CD4-positive, alpha-beta T cell treated with Interferon gamma for 1 hour (primary cell): Measurements from ENCODE around the gene TBP.
"Not testable (repeated sequence)": the region's sequence is repeated elsewhere in the genome, so short reads cannot be mapped to it uniquely, and the experiment has no call there.

Source experiments
- DNase-seq: peaks from one replicate; pipeline ENCODE4 v3.0.0-alpha.2; 2020

The TBP gene

DNA sequence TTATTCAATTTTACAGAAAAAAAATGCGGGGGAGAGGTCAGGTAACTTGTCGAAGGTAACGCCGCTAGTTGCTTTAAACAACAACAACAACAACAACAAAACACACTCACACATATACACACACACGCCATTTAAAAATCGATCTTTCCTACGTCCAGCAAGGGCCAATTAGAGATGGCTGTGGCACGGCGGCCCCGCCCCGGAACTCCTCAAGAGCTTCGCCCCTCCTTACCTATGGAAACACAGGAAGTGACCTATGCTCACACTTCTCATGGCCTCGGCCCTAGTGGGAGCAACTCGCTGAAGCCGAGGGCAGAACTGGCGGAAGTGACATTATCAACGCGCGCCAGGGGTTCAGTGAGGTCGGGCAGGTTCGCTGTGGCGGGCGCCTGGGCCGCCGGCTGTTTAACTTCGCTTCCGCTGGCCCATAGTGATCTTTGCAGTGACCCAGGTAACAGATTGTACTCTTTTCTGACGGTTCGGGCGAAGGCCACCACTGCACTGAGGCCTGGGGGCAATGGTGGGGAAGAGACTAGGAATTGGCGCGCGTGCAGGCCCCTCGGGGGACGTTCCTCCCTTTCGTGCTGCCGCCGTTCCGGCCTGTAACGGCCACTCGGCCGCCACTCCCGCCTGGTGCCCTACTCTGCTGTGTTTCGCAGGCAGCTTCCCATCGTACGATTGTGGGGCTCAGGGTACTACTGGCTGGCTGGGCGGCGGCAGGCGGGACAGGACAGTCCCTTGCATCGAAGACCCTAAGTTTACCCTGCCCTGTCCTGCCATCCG lies at the start of gene TBP:
Gene TBP, plus strand, starts transcription at position 357 of the 783 bp plus-strand sequence. CDS start 2,661 bp downstream, outside the sequence.
- DNase-seq, result peak; percentile 98

- no peak for DNase-seq
Observed at GRCh38 chr6:170504479-170504878, 49.7 kb upstream of the TBP start.

GRCh38 chr6:170505306-170505705 lies 48.9 kb upstream of the TBP start:
- no peak for DNase-seq

DNA sequence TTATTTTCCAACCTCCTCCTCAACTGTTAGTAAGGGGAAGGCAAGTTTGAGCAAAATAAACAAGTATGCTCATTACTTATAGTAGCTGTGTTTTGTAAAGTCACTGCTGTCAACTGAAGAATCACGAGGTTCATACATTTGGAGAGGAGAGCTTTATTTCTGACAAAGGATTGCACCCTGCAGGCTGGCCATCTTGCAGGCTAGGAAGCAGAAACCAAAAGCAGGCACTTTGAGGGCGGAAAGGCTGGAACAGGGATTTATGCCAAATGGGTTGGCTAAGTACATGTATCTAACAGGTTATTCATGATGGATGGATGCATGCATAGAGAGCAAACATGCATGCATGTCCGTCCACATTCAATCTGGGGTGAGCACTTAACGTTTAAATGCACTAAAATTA lies 47.7 kb upstream of the TBP start:
- no peak for DNase-seq

- not testable (repeated sequence) for DNase-seq
Observed at GRCh38 chr6:170507728-170508127, 46.4 kb upstream of the TBP start.

DNA sequence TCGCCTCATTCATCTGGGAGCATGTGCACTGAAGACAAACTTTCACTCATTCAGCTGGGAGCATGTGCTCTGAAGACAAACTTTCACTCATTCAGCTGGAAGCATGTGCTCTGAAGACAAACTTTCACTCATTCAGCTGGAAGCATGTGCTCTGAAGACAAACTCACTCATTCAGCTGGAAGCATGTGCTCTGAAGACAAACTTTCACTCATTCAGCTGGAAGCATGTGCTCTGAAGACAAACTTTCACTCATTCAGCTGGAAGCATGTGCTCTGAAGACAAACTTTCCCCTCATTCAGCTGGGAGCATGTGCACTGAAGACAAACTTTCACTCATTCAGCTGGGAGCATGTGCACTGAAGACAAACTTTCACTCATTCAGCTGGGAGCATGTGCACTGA lies 45.9 kb upstream of the TBP start:
- not testable (repeated sequence) for DNase-seq

DNA sequence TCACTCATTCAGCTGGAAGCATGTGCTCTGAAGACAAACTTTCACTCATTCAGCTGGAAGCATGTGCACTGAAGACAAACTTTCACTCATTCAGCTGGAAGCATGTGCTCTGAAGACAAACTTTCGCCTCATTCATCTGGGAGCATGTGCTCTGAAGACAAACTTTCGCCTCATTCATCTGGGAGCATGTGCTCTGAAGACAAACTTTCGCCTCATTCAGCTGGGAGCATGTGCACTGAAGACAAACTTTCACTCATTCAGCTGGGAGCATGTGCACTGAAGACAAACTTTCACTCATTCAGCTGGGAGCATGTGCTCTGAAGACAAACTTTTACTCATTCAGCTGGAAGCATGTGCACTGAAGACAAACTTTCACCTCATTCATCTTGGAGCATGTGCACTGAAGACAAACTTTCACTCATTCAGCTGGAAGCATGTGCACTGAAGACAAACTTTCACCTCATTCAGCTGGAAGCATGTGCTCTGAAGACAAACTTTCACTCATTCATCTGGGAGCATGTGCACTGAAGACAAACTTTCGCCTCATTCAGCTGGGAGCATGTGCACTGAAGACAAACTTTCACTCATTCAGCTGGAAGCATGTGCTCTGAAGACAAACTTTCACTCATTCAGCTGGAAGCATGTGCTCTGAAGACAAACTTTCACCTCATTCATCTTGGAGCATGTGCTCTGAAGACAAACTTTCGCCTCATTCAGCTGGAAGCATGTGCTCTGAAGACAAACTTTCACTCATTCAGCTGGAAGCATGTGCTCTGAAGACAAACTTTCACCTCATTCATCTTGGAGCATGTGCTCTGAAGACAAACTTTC lies 45.1 kb upstream of the TBP start:
- DNase-seq, result not testable (repeated sequence)

GRCh38 chr6:170509723-170510018 lies 44.5 kb upstream of the TBP start:
- no peak for DNase-seq

- no peak for DNase-seq
Observed at GRCh38 chr6:170510631-170511030, 43.5 kb upstream of the TBP start.

- no peak for DNase-seq
Observed at GRCh38 chr6:170512249-170512648, 41.9 kb upstream of the TBP start.

DNA sequence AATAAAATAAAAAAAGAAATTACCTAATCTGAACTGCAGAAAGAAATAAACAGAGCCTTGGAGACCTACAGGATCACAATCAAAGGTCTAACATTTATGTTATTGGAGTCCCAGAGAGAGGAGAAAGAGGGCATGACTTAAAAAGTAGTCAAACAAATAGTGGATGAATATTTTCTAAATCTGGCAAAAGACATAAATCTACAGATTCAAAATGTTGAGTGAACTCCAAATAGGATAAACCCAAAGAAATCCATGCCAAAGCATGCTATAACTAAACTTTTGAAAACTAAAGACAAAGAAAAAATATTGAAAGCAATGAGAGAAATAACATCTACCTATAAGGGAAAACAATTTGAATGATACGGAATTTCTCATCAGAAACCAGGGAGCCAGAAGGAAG lies 39.3 kb upstream of the TBP start:
- DNase-seq, result no peak

DNA sequence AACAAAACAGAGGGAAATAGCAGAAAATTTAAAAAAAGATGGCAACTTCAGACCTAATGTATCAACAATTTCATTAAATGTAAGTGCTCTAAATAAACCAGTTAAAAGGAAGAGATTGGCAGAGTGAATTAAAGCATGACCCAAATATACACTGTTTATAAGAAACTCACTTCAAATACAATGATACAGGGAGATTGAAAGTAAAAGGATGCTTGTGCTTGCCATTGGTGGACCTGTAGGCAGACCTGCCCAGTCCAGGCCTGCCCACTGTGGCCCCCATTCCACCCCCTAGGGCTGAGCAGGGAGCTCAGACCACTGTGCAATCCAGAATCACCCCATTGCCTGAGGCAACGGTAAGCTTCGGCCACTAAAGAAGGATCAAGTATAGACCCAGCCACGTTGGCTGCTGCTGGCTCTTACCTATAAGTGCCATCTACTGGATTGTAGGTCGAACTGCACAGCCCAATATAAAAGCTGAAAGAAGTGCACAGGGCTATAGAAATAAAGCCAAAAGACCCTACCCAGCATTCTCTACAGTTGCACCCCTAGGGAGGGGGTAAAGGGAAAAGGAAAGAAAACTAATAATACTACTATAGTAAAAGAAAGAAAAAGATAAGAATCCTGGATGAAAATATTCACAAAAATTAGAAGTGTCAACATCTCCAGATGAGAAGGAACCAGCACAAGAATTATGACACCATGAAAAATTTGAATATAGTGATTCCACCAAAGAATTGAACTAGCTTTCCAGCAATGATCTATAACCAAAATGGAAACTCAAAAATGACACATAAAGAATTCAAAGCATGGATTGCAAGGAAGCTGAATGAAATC lies 37.2 kb upstream of the TBP start:
- peak; percentile 27 for DNase-seq

DNA sequence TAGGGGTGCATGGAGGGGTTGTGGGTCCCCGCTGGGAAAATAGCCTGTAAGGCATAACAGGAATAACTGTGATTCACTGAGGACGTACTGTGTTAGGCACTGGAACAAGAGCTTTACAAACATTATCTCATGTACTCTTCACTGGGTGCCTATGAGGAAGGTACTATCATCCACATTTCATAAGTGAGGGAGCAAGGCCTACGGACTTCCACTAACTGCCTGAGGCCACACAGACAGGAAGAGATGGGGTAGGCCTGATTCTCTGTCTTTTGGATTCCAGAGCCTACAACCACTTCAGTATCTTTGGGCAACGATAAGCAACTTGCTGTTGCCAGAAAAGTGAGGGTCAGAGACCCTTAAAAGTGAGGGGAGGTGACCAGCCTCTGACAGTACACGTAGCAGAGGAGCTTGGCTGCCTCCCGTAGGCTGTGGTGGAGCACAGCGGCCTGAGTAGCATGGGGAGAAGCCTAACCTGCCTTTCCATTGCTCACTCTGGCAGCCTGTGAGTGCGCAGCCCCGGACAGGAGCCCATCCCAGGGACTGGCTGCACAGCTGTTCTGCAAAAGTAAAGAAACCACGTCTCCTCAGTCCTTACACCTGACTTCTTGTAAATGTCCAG lies 31.5 kb upstream of the TBP start:
- no peak for DNase-seq

DNA sequence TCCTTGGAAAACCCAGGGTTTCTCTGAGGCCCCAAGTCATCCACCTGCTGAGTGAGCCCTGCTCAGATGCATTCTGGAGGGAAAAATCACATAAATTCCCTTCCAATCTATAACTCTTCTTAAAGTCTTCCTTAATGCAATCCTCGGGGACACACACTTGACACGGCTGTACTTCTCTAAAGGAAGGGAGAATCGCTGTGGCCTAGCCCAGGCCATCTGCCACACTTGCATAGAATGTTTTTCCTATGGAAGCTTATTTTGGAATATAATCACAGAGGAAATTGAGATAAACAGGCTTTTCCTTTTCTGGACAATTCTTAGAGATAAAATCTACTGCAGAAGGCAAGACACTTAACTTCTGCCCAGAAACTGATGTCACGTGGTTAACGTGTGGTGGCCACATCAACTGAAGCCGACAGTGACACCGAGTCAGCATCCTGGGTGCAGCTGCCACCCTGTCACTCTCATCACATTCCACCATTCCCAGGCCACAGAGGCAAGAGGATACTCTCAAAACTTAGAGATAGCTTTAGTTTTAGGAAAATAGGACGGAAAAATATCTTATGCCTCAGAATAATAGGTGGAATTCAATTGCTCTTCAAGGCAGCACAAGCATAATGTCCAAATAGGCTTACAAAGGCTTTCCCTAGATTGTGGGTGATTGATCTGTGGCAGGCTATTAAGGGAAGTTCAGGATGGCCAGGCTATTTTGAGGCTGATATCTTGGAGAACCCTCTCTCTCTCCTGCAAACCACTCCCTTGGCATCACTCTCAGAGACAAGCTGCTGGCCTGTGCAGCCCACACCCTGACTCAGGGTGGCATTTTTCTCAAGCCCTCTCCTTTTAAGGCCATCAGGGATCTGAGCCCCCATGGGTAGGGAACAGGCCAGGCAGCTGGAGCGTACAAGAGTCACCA lies 30.7 kb upstream of the TBP start:
- DNase-seq, result no peak

- DNase-seq, result no peak
Observed at GRCh38 chr6:170524172-170524502, 30.0 kb upstream of the TBP start.

DNA sequence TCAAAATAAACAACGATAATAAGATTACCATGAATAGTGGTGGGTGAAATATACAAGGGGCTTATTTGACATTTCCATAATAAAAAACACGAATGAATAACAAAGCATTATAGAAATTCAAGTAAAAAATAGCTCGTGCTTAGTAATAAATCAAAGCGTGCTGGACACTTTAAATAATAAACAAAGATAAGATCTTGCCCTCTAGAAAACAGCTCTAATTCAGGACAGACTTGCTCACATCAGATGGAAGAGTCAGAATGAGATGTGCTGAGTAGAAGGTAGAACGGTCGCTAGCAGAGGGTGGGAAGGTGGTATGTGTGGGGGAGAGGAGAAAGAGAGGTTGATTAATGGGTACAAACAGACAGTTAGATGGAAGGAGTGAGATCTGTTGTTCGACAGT lies 28.4 kb upstream of the TBP start:
- DNase-seq, result no peak

DNA sequence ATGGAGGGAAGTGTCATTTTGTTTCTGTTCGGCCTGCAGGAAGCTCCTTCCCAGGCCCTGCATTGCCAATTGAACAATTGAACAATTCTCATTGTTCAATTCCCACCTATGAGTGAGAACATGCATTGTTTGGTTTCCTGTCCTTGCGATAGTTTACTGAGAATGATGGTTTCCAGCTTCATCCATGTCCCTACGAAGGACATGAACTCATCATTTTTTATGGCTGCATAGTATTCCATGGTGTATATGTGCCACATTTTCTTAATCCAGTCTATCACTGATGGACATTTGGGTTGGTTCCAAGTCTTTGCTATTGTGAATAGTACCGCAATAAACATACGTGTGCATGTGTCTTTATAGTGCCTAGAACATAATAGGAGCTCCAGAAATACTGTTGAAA lies 26.2 kb upstream of the TBP start:
- not testable (repeated sequence) for DNase-seq

DNA sequence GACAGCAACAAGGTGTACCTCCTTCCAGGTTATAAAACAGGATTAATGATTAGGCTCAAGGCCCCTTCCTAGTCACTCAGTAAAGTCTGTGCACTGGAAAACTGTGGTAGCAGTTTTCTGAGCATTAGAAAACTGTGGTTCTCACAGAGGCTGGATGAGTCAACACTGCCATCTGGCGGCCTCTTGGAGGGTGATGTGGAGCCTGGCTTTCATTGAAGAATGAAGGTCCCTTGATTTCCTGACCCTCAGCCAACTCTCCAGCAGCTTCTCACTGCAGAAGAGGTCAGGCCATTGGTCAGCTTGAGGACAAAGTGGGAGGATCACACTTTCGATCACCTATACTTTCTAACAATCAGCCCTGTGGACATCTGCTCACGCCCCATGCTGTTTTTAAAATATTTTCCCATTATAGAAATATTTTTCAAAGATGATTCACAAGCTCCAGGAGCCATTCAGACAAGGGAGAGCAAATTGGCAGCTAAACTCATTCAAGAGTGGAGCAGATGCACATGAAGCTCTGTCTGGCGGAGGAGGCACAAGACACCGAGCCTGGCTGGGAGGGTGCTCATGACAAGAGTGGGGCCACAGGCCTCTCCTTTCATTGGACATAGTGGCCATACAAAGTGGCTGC lies 24.2 kb upstream of the TBP start:
- DNase-seq, result peak; percentile 53

- DNase-seq, result no peak
Observed at GRCh38 chr6:170532867-170533488, 21.2 kb upstream of the TBP start.

DNA sequence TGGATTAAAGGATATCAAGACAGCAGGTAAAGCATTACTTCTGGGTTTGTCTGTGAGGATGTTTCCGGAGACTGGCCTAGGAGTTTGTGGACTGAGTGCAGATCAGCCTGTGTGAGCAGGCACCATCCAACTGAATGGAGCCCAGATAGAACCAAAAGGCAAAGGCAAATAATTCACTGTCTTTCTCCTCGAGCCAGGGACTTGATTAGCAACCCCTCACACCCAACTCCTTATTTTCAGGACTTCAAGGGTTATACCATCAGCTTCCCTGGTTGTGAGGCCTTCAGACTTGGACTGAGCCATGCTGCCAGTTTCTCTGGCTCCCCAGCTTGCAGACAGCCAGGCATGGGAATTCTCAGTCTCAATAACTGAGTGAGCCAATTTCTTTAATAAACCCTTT lies 20.4 kb upstream of the TBP start:
- no peak for DNase-seq

- no peak for DNase-seq
Observed at GRCh38 chr6:170535004-170535403, 19.2 kb upstream of the TBP start.
